OCI-LY7 (cell line): ENCODE results near the gene PDYN. TPM values are rescaled to one million over a fixed set of nuclear protein-coding genes. Genes with fewer than 3 reads are reported as not detected.

Experiments used
- BruUV-seq: library from RNA; stranded (reverse); fragments of 400-500 nt; replicated peaks from 2 replicates; lab custom pipeline; 2021; lab: Mats Ljungman, UMichigan
- CTCF ChIA-PET: fragments of 300-600 bp; sonication (Branson Sonifier 250); formaldehyde crosslinking; loops from one replicate; lab custom pipeline; 2022; ENCODE audit warnings: antibody characterized with exemption; ENCODE audit not compliant: unreplicated experiment; lab: Charles Lee
- POLR2A ChIA-PET: fragments of 300-600 bp; sonication (Branson Sonifier 250); formaldehyde crosslinking; loops from one replicate; lab custom pipeline; 2022; ENCODE audit warnings: antibody characterized with exemption; lab: Charles Lee
- DNase-seq: peaks from one replicate; pipeline ENCODE4 v3.0.0-alpha.2; 2015; ENCODE audit warnings: low spot score
- H2AFZ ChIP-seq: fragments of 200-600 bp; sonication (generic), shearing (Covaris generic); 2 replicates; pipeline ENCODE4 v1.6.1; 2014; ENCODE audit warnings: mild to moderate bottlenecking, antibody characterized with exemption, low read length, moderate library complexity
- H3K27ac ChIP-seq: fragments of 200-600 bp; sonication (generic); 2 replicates; pipeline ENCODE4 v1.5.1; 2014; ENCODE audit warnings: mixed run types, low read depth, mild to moderate bottlenecking, moderate library complexity, low read length, inconsistent platforms; ENCODE audit not compliant: poor library complexity, severe bottlenecking
- H3K36me3 ChIP-seq: fragments of 200-600 bp; sonication (generic); 2 replicates; pipeline ENCODE4 v1.6.1; 2014; ENCODE audit warnings: mild to moderate bottlenecking, antibody characterized with exemption, low read length, moderate library complexity, mixed read lengths; ENCODE audit not compliant: insufficient read depth
- H3K4me1 ChIP-seq: fragments of 200-600 bp; sonication (generic); 2 replicates; pipeline ENCODE4 v1.5.1; 2014; ENCODE audit warnings: mild to moderate bottlenecking, low read length; ENCODE audit not compliant: insufficient read depth, poor library complexity, severe bottlenecking
- H3K4me2 ChIP-seq: fragments of 200-600 bp; sonication (generic); 2 replicates; pipeline ENCODE4 v1.6.1; 2014; ENCODE audit warnings: mild to moderate bottlenecking, low read length
- H3K4me3 ChIP-seq: fragments of 200-600 bp; sonication (generic); 2 replicates; pipeline ENCODE4 v1.5.1; 2014; ENCODE audit warnings: mild to moderate bottlenecking, low read depth, low read length; ENCODE audit not compliant: poor library complexity, severe bottlenecking
- H3K79me2 ChIP-seq: fragments of 200-600 bp; sonication (generic); 2 replicates; pipeline ENCODE4 v1.6.1; 2016; ENCODE audit warnings: low read depth, mild to moderate bottlenecking, low read length, moderate library complexity, mixed read lengths; ENCODE audit not compliant: insufficient read depth
- H3K9me2 ChIP-seq: fragments of 200-600 bp; sonication (generic); 2 replicates; pipeline ENCODE4 v1.6.1; 2016; ENCODE audit warnings: mild to moderate bottlenecking, low read length, mixed read lengths; ENCODE audit not compliant: insufficient read depth
- H3K9me3 ChIP-seq: fragments of 200-600 bp; sonication (generic); 2 replicates; pipeline ENCODE4 v1.6.1; 2014; ENCODE audit warnings: mild to moderate bottlenecking, mixed run types, low read length, mixed read lengths
- H4K20me1 ChIP-seq: fragments of 200-600 bp; sonication (generic); 2 replicates; pipeline ENCODE4 v1.6.1; 2014; ENCODE audit warnings: mild to moderate bottlenecking, antibody characterized with exemption, low read length, moderate library complexity, mixed read lengths; ENCODE audit not compliant: insufficient read depth
- CTCF ChIP-seq: fragments of 200-600 bp; sonication (generic); conservative IDR thresholded peaks from 2 replicates; pipeline ENCODE4 v1.5.1; 2014; ENCODE audit warnings: mild to moderate bottlenecking, antibody characterized with exemption, low read length, moderate library complexity, mixed read lengths
- EZH2phosphoT487 ChIP-seq: fragments of 200-600 bp; sonication (generic); IDR thresholded peaks from 2 replicates; pipeline ENCODE4 v1.6.1; 2018; ENCODE audit warnings: low read depth, borderline replicate concordance, mild to moderate bottlenecking, mixed run types, antibody characterized with exemption, low read length, moderate library complexity, mixed read lengths
- intact Hi-C: fragments of 100-400 bp; cut with micrococcal nuclease; formaldehyde crosslinking; loops from one replicate; pipeline ENCODE4 v1.10.0; 2022; ENCODE audit not compliant: unreplicated experiment
- total RNA-seq, 2 experiments: library from RNA; depleted of rRNA in 1 of 2; stranded (reverse); fragments of >200 nt in 1 of 2; shearing (Covaris generic) in 1 of 2; gene quantifications; 2 replicates each; pipeline ENCODE4 v1.2.3, GENCODE V29; 2014 to 2022

Gene PDYN
- total RNA-seq, 2 experiments from 2014 or later = not detected

DNA sequence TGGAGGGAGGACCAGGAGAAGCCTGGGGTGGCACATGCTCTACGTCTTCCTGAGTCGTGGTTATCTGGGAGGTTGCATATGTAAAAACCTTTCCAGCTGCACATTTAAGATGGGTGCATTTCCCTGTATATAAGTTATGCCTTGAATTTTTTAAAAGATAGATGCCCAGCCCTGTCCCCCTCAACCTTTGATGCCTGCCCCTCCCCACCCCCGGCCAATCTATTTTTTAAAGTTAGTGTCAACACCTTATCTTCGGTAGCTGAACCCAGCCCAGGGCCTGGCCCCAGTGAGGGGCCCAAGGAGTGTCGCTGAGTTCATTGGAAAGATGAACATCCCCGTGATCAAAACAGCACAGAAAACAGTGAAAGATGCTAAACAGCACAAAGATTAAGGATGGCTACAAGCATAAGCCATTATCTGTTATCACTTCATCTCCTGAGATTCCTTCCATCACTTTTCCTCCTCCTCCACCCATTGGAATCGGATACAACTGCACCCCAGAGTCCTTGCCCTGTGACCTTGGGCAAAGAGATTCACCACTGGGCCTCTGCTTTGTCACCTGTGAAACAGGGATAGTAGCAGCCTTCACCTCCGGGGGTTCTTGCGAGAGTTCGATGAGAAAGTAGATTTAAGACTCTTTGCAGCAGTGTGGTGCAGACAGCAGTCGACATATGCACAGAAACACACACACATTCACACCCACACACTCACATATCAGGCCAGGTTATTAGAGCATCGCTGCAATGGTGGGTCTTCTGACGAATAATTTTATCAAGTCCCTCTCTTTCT lies 51.2 kb downstream of the PDYN start:
- CTCF ChIA-PET = no interaction called here
- BruUV-seq = no TSS peak

DNA sequence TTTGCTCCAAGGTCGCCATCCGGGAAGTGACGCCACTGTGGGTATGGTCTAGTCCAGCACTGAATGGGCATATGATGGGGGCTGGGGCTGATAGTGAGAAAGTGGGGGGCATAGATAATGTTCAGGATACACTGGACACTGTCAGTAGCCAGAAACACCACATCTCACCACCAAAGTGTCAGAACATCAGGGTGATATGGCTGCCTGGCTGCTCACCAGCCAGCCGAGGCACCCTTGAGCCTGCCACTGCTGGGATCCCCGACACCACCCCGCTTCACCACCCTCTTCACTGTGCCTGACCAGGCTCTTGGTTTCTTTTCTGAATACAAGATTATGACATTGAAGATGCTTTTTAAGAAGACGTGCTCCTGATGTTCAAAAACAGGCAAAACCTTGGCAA lies 51.8 kb downstream of the PDYN start:
- no peak for TF ChIP-seq EZH2phosphoT487
- no peak for TF ChIP-seq CTCF
- DNase-seq = no peak
- Histone ChIP-seq H3K4me1 (no peaks in the 10 kb centered on the region), H3K36me3 (no peaks in the 10 kb centered on the region), H3K9me3 (no peaks in the 10 kb centered on the region), H3K79me2 (no peaks in the 10 kb centered on the region), H3K9me2 (no peaks in the 10 kb centered on the region), H3K4me3 (no peak overlapping the region), H3K4me2 (no peak overlapping the region), H4K20me1 (no peaks in the 10 kb centered on the region), H3K27ac (no peak overlapping the region), H2AFZ (no peak overlapping the region)
- POLR2A ChIA-PET = no interaction called here
- intact Hi-C loops = no loop called here
- no TSS peak for BruUV-seq
- CTCF ChIA-PET = no interaction called here

More for the DNA sequence above, 51.2 kb downstream of the PDYN start:
- Histone ChIP-seq H3K9me2 (no peaks in the 10 kb centered on the region), H3K4me3 (no peak overlapping the region), H2AFZ (no peak overlapping the region), H3K4me1 (no peaks in the 10 kb centered on the region), H3K4me2 (no peak overlapping the region), H3K79me2 (no peaks in the 10 kb centered on the region), H4K20me1 (no peaks in the 10 kb centered on the region), H3K36me3 (no peaks in the 10 kb centered on the region), H3K27ac (no peak overlapping the region), H3K9me3 (no peaks in the 10 kb centered on the region)
- intact Hi-C loops = no loop called here
- TF ChIP-seq EZH2phosphoT487 (no peak), CTCF (no peak)
- DNase-seq = no peak
- POLR2A ChIA-PET = no interaction called here

DNA sequence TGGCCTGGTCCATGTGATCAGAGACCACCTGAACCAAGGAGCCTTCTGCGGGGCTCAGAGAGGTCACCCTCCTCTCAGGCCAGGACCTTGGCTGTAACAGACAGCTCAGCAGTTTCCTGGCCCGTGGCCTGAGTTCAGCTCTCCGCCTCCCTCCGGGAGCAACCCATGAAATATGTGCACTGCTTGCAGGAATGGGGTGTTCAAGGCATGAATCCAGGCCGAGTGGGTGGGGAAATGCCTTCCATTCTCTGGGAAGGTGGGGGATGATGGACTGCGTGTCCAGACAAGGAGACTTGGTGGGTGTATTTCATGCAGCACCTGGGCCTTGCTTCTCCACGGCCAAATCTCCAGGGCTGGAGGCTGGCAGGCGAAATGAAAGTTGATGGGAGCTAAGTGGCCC lies 52.6 kb downstream of the PDYN start:
- Histone ChIP-seq H4K20me1 (no peaks in the 10 kb centered on the region), H3K4me3 (no peak overlapping the region), H3K4me2 (no peak overlapping the region), H3K9me3 (no peaks in the 10 kb centered on the region), H3K27ac (no peak overlapping the region), H3K79me2 (no peaks in the 10 kb centered on the region), H3K36me3 (no peaks in the 10 kb centered on the region), H3K4me1 (no peaks in the 10 kb centered on the region), H2AFZ (no peak overlapping the region), H3K9me2 (no peaks in the 10 kb centered on the region)
- POLR2A ChIA-PET = no interaction called here
- TF ChIP-seq EZH2phosphoT487 (no peak), CTCF (no peak)
- no TSS peak for BruUV-seq
- no peak for DNase-seq
- CTCF ChIA-PET = no interaction called here
- intact Hi-C loops = no loop called here
